H9 (cell line): Measurements from ENCODE around the gene IER5L. TPM values are rescaled to one million over a fixed set of nuclear protein-coding genes. Genes with fewer than 3 reads are reported as not detected.

Source experiments
- DNase-seq: peaks from one replicate; pipeline ENCODE4 v3.0.0-alpha.2; 2017
- H2AFZ ChIP-seq: one replicate; pipeline ENCODE4 v1.6.1; 2013; ENCODE audit warnings: mild to moderate bottlenecking, low read length, control low read depth, moderate library complexity
- H2AK5ac ChIP-seq: 2 replicates; pipeline ENCODE4 v1.6.1; 2013; ENCODE audit warnings: low read length, control low read depth, mixed read lengths; ENCODE audit not compliant: insufficient read length
- H2BK120ac ChIP-seq: one replicate; pipeline ENCODE4 v1.6.1; 2013; ENCODE audit warnings: low read depth, mild to moderate bottlenecking, low read length, control low read depth, inconsistent platforms; ENCODE audit not compliant: poor library complexity, severe bottlenecking
- H2BK12ac ChIP-seq: 2 replicates; pipeline ENCODE4 v1.6.1; 2013; ENCODE audit warnings: low read length, control low read depth, mixed read lengths, low read depth; ENCODE audit not compliant: insufficient read length
- H2BK15ac ChIP-seq: 2 replicates; pipeline ENCODE4 v1.6.1; 2013; ENCODE audit warnings: low read depth, low read length, control low read depth
- H2BK20ac ChIP-seq: one replicate; pipeline ENCODE4 v1.6.1; 2013; ENCODE audit warnings: low read depth, mild to moderate bottlenecking, low read length, control low read depth, inconsistent platforms; ENCODE audit not compliant: poor library complexity, severe bottlenecking
- H2BK5ac ChIP-seq: 2 replicates; pipeline ENCODE4 v1.6.1; 2013; ENCODE audit warnings: low read length, control low read depth, mixed read lengths; ENCODE audit not compliant: insufficient read length
- H3K14ac ChIP-seq: 2 replicates; pipeline ENCODE4 v1.6.1; 2013; ENCODE audit warnings: low read length, control low read depth; ENCODE audit not compliant: insufficient read depth
- H3K18ac ChIP-seq: 2 replicates; pipeline ENCODE4 v1.6.1; 2013; ENCODE audit warnings: low read depth, mild to moderate bottlenecking, mixed read lengths, low read length, control low read depth; ENCODE audit not compliant: insufficient read length
- H3K23ac ChIP-seq: 2 replicates; pipeline ENCODE4 v1.6.1; 2013; ENCODE audit warnings: low read length, control low read depth, mixed read lengths, low read depth; ENCODE audit not compliant: insufficient read length
- H3K23me2 ChIP-seq: 2 replicates; pipeline ENCODE4 v1.6.1; 2013; ENCODE audit warnings: low read depth, mild to moderate bottlenecking, mixed read lengths, low read length, control low read depth; ENCODE audit not compliant: insufficient read length, poor library complexity, severe bottlenecking
- H3K27ac ChIP-seq: 2 replicates; pipeline ENCODE4 v1.5.1; 2013; ENCODE audit warnings: low read length, control low read depth, mixed read lengths, low read depth; ENCODE audit not compliant: insufficient read length
- H3K27me3 ChIP-seq: 2 replicates; pipeline ENCODE4 v1.6.1; 2013; ENCODE audit warnings: low read length, control low read depth, inconsistent platforms; ENCODE audit not compliant: insufficient read depth
- H3K4ac ChIP-seq: 2 replicates; pipeline ENCODE4 v1.6.1; 2013; ENCODE audit warnings: low read depth, mild to moderate bottlenecking, control low read depth, inconsistent platforms, low read length, moderate library complexity
- H3K4me1 ChIP-seq: 2 replicates; pipeline ENCODE4 v1.6.1; 2013; ENCODE audit warnings: low read length, control low read depth, inconsistent platforms; ENCODE audit not compliant: insufficient read depth
- H3K4me2 ChIP-seq: 2 replicates; pipeline ENCODE4 v1.6.1; 2013; ENCODE audit warnings: low read length, control low read depth, mixed read lengths; ENCODE audit not compliant: insufficient read length, insufficient read depth
- H3K56ac ChIP-seq: 2 replicates; pipeline ENCODE4 v1.6.1; 2013; ENCODE audit warnings: low read depth, mild to moderate bottlenecking, mixed read lengths, low read length, control low read depth; ENCODE audit not compliant: insufficient read length
- H3K79me1 ChIP-seq: 2 replicates; pipeline ENCODE4 v1.6.1; 2013; ENCODE audit warnings: low read depth, mild to moderate bottlenecking, moderate library complexity, low read length, control low read depth, inconsistent platforms; ENCODE audit not compliant: insufficient read depth, poor library complexity, severe bottlenecking
- H3K79me2 ChIP-seq: 2 replicates; pipeline ENCODE4 v1.6.1; 2013; ENCODE audit warnings: low read length, control low read depth, inconsistent platforms; ENCODE audit not compliant: insufficient read depth
- H3K9ac ChIP-seq: 2 replicates; pipeline ENCODE4 v1.6.1; 2013; ENCODE audit warnings: low read length, control low read depth, mixed read lengths; ENCODE audit not compliant: insufficient read length; ENCODE audit errors: extremely low read depth
- H3K9me3 ChIP-seq: one replicate; pipeline ENCODE4 v1.6.1; 2013; ENCODE audit warnings: low read depth, low read length, inconsistent platforms; ENCODE audit not compliant: control insufficient read depth
- H3T11ph ChIP-seq: one replicate; pipeline ENCODE4 v1.6.1; 2013; ENCODE audit warnings: mild to moderate bottlenecking, low read length, control low read depth, inconsistent platforms
- H4K20me1 ChIP-seq: one replicate; pipeline ENCODE4 v1.6.1; 2013; ENCODE audit not compliant: control insufficient read depth, insufficient read length, insufficient read depth
- H4K5ac ChIP-seq: 2 replicates; pipeline ENCODE4 v1.6.1; 2013; ENCODE audit warnings: low read depth, mild to moderate bottlenecking, mixed read lengths, low read length, control low read depth; ENCODE audit not compliant: insufficient read length
- H4K8ac ChIP-seq: replicated peaks from 2 replicates; pipeline ENCODE4 v1.6.1; 2013; ENCODE audit warnings: low read length, control low read depth, mixed read lengths, low read depth; ENCODE audit not compliant: insufficient read length
- H4K91ac ChIP-seq: 2 replicates; pipeline ENCODE4 v1.6.1; 2013; ENCODE audit warnings: low read depth, mild to moderate bottlenecking, moderate library complexity, mixed read lengths, low read length, control low read depth; ENCODE audit not compliant: insufficient read length
- H3K27ac Mint-ChIP-seq, 3 experiments: 2 replicates in 2 of 3; 3 replicates in 1 of 3; pipeline ENCODE4 v1.8.0; 2020 to 2021; ENCODE audit warnings: mixed read lengths in 3 of 3, mild to moderate bottlenecking in 1 of 3, moderate library complexity in 1 of 3
- H3K27me3 Mint-ChIP-seq: 2 replicates; pipeline ENCODE4 v1.8.0; 2021; ENCODE audit warnings: low read depth, mild to moderate bottlenecking, moderate library complexity, mixed read lengths
- H3K36me3 Mint-ChIP-seq, 3 experiments: 2 replicates in 2 of 3; 3 replicates in 1 of 3; pipeline ENCODE4 v1.8.0; 2020 to 2021; ENCODE audit warnings: low read depth in 3 of 3, mixed read lengths in 3 of 3; ENCODE audit not compliant: insufficient read depth in 1 of 3
- H3K4me1 Mint-ChIP-seq, 2 experiments: 2 replicates each; pipeline ENCODE4 v1.8.0; 2020; ENCODE audit warnings: mixed read lengths in 2 of 2
- H3K4me3 Mint-ChIP-seq, 2 experiments: 2 replicates in 1 of 2; 3 replicates in 1 of 2; pipeline ENCODE4 v1.8.0; 2020 to 2021; ENCODE audit warnings: mild to moderate bottlenecking in 2 of 2, mixed read lengths in 2 of 2, moderate library complexity in 1 of 2
- H3K9me3 Mint-ChIP-seq, 2 experiments: 2 replicates in 1 of 2; 3 replicates in 1 of 2; pipeline ENCODE4 v1.8.0; 2020; ENCODE audit warnings: mild to moderate bottlenecking in 2 of 2, mixed read lengths in 2 of 2, moderate library complexity in 1 of 2
- CTCF ChIP-seq: fragments of 200-600 bp; sonication (generic); conservative IDR thresholded peaks from 3 replicates; pipeline ENCODE4 v1.8.0; 2021; ENCODE audit warnings: antibody characterized with exemption, mild to moderate bottlenecking
- WGBS: extraction: QIAGEN DNeasy Blood & Tissue Kit; methylation state at CpG from one replicate; pipeline ENCODE4 v1.1.7; 2013; ENCODE audit warnings: missing lambda C conversion rate, low lambda C conversion rate, mixed read lengths; ENCODE audit not compliant: insufficient read length; ENCODE audit errors: extremely low coverage; 5-methylcytosine and 5-hydroxymethylcytosine counted together
- total RNA-seq: library from RNA; stranded (reverse); gene quantifications from 2 replicates; pipeline ENCODE4 v1.2.1, GENCODE V29; 2021

The IER5L gene
- total RNA-seq, 1 experiment from 2014 or later: 1.0 TPM

- no peak overlapping the region for H4K91ac ChIP-seq
Measured at GRCh38 chr9:129184596-129185122, 6.6 kb upstream of the IER5L start.

More at GRCh38 chr9:129184596-129185122, 6.6 kb upstream of the IER5L start:
- Histone ChIP-seq H3K14ac (no peak overlapping the region; the same call in 1 of the 2 replicates), H4K8ac (no peak overlapping the region), H3K4me2 (no peak overlapping the region), H2BK12ac (no peak overlapping the region), H2AFZ (no peak overlapping the region), H2BK5ac (no peak overlapping the region), H3T11ph (no peak overlapping the region), H3K79me2 (no peaks in the 10 kb centered on the region), H2AK5ac (no peak overlapping the region), H3K56ac (no peak overlapping the region), H4K5ac (no peak overlapping the region), H3K9me3 (no peaks in the 10 kb centered on the region), H3K18ac (no peak overlapping the region), H3K4ac (no peak overlapping the region), H3K27ac (no peak overlapping the region), H3K23ac (no peak overlapping the region), H3K27me3 (peaks cover 40% of the 10 kb centered on the region), H2BK15ac (no peak overlapping the region), H3K23me2 (no peaks in the 10 kb centered on the region), H2BK120ac (no peak overlapping the region), H4K20me1 (no peaks in the 10 kb centered on the region), H3K9ac (no peak overlapping the region), H3K4me1 (no peaks in the 10 kb centered on the region), H3K79me1 (no peaks in the 10 kb centered on the region), H2BK20ac (no peak overlapping the region)
- Mint-ChIP-seq H3K4me1 (peaks cover 7 to 15% of the 10 kb centered on the region in 2 experiments), H3K27me3 (peaks cover 100% of the 10 kb centered on the region), H3K9me3 (peaks cover 3% of the 10 kb centered on the region in 2 experiments; a peak in 2 of 5 replicates), H3K36me3 (no peaks in the 10 kb centered on the region; a peak in 1 of 7 replicates), H3K4me3 (no peak overlapping the region), H3K27ac (no peak overlapping the region)
- no peak for DNase-seq
- no CpG with 5 or more reads among the region's 9 CpGs for WGBS
- TF ChIP-seq CTCF: no peak
